ENCODE measurements around the gene ADAMTS2. TPM values are rescaled to one million over a fixed set of nuclear protein-coding genes. Genes with fewer than 3 reads are reported as not detected.

The ADAMTS2 gene
- total RNA-seq, 1 experiment from 2014 or later = 0.02 TPM

- no peak for DNase-seq (ENCODE audit: low read depth)
Measured at GRCh38 chr5:179124853-179125788, 220.1 kb downstream of the ADAMTS2 start.

DNA sequence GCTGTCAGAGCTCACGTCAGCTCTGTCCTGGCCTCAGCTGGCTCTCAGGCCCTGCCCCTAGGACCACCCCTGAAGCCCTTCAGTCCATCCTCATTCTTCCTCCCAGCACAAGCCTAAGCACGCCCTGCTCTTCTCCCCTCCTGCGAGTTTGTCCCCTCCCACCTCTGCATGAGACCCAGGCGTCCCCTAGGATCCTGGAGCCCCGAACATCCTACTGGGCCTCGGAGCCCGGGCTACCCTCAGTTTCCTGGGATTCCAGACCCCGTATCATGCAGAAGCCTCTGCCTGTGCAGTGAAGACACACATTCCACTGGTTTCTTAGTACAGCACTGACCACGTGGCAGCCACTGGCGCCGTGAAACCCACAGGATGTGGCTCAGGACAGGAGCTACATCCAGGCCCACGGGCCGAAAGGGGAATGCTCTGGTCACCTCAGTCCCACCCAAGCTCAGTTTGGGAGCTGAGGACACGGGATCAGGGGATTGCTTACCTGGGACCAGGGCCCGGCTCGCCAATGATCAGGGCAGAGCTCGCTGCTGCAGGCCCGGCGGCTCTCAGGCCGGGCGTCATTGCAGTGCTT is 220.9 kb downstream of the ADAMTS2 start:
- no peak for DNase-seq (ENCODE audit: low read depth)

DNA sequence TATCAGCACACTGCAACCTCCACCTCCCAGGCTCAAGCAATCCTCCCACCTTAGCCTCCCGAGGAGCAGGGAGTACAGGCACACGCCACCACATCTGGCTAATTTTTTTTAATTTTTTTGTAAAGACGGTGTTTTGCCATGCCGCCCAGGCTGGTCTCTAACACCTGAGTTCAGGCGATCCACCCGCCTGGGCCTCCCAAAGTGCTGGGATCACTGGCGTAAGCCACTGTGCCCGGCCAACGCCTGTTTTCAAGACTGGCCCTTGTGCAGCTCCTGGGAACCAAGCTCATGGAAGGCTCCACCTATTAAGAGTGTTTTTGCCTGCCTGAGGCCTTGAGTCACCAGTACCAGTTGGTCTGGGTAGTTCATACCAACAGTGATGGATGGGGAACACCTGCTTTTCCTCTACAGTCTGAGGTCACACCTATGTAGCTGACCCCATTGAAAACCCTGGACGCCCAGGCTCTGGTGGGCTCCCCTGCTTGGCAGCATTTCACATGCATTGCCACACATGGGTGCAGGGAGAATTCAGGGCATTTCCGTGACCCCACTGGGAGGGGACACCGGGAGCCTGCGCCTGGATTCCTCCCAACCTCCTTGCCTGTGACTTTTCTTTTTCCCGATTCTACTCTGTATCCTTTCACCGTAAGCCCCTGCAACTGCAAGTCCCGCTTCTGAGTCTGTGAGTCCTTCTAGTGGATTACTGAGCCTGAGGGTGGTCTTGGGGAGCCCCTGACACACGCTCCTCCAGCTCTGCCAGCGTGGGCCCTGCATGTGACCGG is 221.6 kb downstream of the ADAMTS2 start:
- DNase-seq (ENCODE audit: low read depth) = no peak

DNA sequence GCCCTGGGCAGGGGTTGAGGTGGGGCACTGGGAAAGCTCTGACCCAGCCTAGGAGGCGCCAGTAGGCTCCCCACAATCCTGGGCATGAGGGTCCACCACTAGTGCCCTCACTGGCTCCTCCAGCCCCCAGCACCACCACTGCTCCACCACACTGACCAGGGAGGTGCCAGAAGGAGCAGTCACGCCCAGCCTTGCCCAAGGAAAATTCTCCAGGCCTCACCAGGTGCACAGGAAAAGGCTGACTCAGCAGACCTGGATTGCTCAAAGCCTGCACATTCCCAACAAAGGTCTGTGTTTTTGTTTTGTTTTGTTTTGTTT is 222.2 kb downstream of the ADAMTS2 start:
- no peak for DNase-seq (ENCODE audit: low read depth)

GRCh38 chr5:179122411-179123108 is 222.7 kb downstream of the ADAMTS2 start:
- DNase-seq (ENCODE audit: low read depth) = no peak

- no peak for DNase-seq (ENCODE audit: low read depth)
Measured at GRCh38 chr5:179121667-179122111, 223.6 kb downstream of the ADAMTS2 start.

GRCh38 chr5:179120951-179121666 is 224.2 kb downstream of the ADAMTS2 start:
- no peak for DNase-seq (ENCODE audit: low read depth)

DNA sequence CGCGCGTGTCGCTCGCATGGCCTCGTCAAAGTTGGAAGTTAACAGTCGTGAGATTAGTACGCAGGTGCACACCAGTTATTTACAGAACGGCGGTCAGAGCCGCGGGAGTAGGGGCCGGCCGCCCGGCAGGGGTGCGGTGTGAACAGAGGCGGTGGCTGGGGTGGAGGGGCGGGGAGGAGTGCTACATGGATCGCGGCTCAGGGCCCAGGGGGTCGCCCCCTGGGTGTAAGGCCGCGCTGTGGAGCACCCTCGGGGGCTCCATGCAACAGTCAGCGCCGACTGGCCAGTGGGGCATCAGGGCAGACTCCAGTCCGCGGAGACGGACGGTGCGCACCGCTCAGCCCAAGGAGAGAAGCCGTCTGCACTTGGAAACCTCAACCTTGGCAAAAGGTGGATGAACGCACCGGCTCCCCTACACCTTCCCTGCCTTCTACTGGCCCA is 224.8 kb downstream of the ADAMTS2 start:
- no peak for DNase-seq (ENCODE audit: low read depth)

DNA sequence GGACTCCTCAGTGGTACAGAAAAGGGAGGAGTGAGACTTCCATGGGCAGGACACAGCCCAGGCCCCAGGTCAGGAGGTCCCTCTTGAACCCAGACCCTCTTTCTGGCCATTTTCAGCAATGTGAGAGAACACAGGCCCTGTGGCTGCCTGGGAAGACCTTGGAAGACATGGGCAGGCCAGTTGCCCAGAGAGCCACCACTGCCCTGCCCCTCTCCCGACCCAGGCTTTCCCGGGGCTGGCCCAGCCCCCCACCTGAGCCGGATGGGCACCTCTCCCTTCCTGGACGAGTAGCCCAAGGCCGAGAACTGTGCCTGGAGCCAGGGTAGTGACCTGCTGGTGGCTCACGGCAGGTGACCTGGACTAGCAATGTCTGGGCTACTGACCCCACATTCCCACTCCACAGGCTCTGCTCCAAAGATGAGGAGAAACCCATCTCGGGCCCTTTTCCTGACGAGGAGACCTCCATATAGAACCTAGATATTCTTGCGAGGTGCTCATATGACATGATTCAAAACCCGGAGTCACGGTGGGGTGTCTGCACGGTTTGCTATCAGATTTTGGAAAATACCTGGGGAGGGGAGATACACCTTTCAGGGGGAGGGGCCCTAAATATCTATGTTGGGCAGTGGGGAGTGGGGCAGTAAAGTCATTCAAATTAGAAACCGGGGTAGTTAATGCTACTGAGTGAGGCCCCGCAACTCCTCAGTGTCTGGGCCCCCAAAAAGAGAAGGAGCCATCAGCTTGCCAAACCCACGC is 225.7 kb downstream of the ADAMTS2 start:
- DNase-seq (ENCODE audit: low read depth) = no peak

DNA sequence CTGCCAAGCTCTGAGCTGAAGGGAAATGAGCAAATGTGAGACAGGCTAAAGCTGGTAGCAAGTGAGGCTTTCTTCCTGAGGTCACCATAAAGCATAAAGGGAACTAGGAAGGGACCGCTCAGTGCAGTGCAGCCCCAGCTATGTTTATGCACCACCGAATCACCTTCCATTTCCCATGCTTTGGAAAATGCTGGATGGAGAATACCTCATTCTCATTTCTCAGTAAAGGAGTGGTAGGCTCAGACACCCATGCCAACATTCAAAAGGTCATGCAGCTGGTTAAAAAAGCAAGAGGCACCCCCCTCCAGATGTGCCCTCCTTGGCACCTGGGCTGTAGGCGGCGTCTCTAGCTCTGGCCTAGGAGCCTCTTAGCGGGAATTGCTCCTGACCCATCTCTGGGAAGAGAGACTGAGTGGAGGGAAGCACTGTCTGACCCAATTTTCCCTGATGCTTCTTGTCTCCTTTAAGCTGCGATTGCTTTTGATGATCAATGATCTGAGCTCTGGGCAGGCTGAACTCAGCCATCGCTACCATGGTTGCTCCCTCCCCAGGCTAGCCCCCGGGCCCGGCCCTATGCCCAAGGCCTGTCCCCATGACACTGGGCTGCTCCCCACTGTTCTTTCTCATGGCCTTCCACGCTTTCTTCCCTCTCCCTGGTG is 226.4 kb downstream of the ADAMTS2 start:
- DNase-seq (ENCODE audit: low read depth) = no peak

DNA sequence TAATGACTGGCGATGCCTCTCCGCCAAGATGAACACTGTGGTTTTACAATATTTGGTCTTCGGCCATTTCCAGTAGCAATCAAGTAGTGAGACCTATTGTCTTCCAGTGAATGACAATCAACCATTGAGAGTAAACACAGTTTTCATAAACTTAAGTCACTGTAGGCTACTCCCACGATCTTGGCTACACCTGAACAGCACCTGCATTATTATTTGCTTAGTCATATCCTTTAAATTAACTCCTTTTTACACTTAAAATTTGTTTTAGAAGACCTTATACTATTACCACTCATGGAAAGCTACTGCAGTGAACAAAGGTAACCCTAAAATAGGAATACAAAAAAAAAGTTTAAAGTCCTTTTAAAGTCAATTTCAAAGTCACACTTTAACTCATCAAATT is 226.9 kb downstream of the ADAMTS2 start:
- DNase-seq (ENCODE audit: low read depth) = no peak

- no peak for DNase-seq (ENCODE audit: low read depth)
Measured at GRCh38 chr5:179115845-179116524, 229.3 kb downstream of the ADAMTS2 start.

- DNase-seq (ENCODE audit: low read depth) = no peak
Measured at GRCh38 chr5:179115307-179115706, 230.0 kb downstream of the ADAMTS2 start.

- DNase-seq (ENCODE audit: low read depth) = no peak
Measured at GRCh38 chr5:179114756-179115155, 230.5 kb downstream of the ADAMTS2 start.

DNA sequence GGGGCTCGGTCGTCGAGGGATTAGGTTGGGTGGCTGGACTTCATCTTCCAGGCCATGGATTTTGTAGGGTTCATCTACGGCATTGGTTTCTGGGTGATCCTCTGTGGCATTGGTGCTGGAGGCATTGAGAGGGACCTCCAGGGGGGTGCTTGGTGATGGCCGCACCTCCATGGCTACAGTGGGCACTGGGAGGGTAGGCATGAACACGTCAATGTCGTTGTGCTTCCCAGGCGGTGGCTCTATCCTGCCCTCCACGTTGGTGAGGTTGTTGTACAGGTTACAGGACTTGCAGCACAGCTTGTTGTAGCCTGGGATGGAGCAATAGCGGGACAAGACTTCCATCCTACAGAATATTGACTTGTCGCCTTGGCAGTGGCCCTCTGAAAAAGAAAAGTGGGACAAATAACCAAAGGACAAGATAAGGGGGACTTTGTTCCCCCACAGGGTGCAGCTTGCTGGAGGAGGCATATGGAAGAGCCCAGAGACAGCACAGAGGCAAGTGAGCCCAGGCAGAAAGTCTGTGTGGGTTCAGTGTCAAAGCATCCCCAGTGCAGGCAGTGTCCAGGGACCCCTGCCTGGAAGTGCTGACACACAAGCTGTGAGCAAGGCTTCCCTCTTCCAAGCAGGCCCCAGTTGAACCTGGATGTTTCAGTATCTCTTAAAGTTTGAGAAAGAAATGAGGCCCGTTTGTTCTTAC is 231.2 kb downstream of the ADAMTS2 start:
- DNase-seq (ENCODE audit: low read depth) = no peak

GRCh38 chr5:179113143-179113530 is 232.1 kb downstream of the ADAMTS2 start:
- DNase-seq (ENCODE audit: low read depth) = no peak

- no peak for DNase-seq (ENCODE audit: low read depth)
Measured at GRCh38 chr5:179112469-179113142, 232.7 kb downstream of the ADAMTS2 start.

Data from M059J (cell line).